GM21528 (cell line): Measurements from ENCODE around the gene SLC25A47.

Experiments
- ATAC-seq: cut with Tn5 transposase; IDR thresholded peaks from one replicate; pipeline ENCODE4 v1.9.1; 2021; ENCODE audit warnings: mild to moderate bottlenecking, moderate library complexity; ENCODE audit not compliant: unreplicated experiment, low FRiP score

Gene SLC25A47

GRCh38 chr14:100374270-100374669 is 51.1 kb downstream of the SLC25A47 start:
- no peak for ATAC-seq

- no peak for ATAC-seq
These were observed 51.7 kb downstream of the SLC25A47 start for GRCh38 chr14:100374876-100375265.

GRCh38 chr14:100375266-100375962 is 52.3 kb downstream of the SLC25A47 start:
- peak; percentile 46 for ATAC-seq

GRCh38 chr14:100375963-100376735 is 53.0 kb downstream of the SLC25A47 start, which contains the start of gene WDR25:
Gene WDR25 (plus strand): TSS chr14:100376485.
- peak; percentile 84 for ATAC-seq

GRCh38 chr14:100376751-100377171 is 53.6 kb downstream of the SLC25A47 start:
- no peak for ATAC-seq
